ENCODE measurements around the gene ZNF580.

Gene ZNF580

GRCh38 chr19:55606817-55607216 lies 34.0 kb upstream of the ZNF580 start:
- no peak for DNase-seq

- DNase-seq, result no peak
These were observed 31.5 kb upstream of the ZNF580 start for GRCh38 chr19:55609326-55609725.

GRCh38 chr19:55611300-55611982 lies 29.4 kb upstream of the ZNF580 start:
- no peak for DNase-seq

- no peak for DNase-seq
These were observed 28.7 kb upstream of the ZNF580 start for GRCh38 chr19:55611983-55612645.

- DNase-seq, result no peak
These were observed 27.4 kb upstream of the ZNF580 start for GRCh38 chr19:55613396-55613795.

GRCh38 chr19:55613930-55614710 lies 26.7 kb upstream of the ZNF580 start:
- no peak for DNase-seq

GRCh38 chr19:55614711-55615542 lies 25.9 kb upstream of the ZNF580 start:
- no peak for DNase-seq

- DNase-seq, result no peak
These were observed 25.0 kb upstream of the ZNF580 start for GRCh38 chr19:55615543-55616394.

GRCh38 chr19:55616395-55616875 lies 24.4 kb upstream of the ZNF580 start:
- DNase-seq, result no peak

- DNase-seq, result no peak
These were observed 23.4 kb upstream of the ZNF580 start for GRCh38 chr19:55617426-55617825.

- no peak for DNase-seq
These were observed 22.4 kb upstream of the ZNF580 start for GRCh38 chr19:55618426-55618825.

- no peak for DNase-seq
These were observed 21.5 kb upstream of the ZNF580 start for GRCh38 chr19:55619286-55619685.

- DNase-seq, result peak; percentile 18
These were observed 20.2 kb upstream of the ZNF580 start for GRCh38 chr19:55620410-55621204.

- DNase-seq, result no peak
These were observed 19.6 kb upstream of the ZNF580 start for GRCh38 chr19:55621205-55621672.

GRCh38 chr19:55621673-55622231 lies 19.1 kb upstream of the ZNF580 start:
- no peak for DNase-seq

GRCh38 chr19:55622242-55622969 lies 18.4 kb upstream of the ZNF580 start:
- no peak for DNase-seq

GRCh38 chr19:55623130-55623529 lies 17.7 kb upstream of the ZNF580 start:
- no peak for DNase-seq

- DNase-seq, result no peak
These were observed 17.2 kb upstream of the ZNF580 start for GRCh38 chr19:55623561-55623960.

- DNase-seq, result peak; percentile 94
These were observed 16.4 kb upstream of the ZNF580 start, which contains the start of gene ZNF784 for GRCh38 chr19:55624109-55625003. Gene ZNF784 (minus strand): TSS chr19:55624566. CDS start chr19:55624561, 5 bp downstream.
